ENCODE measurements around the gene MATCAP1. TPM values are rescaled to one million over a fixed set of nuclear protein-coding genes. Genes with fewer than 3 reads are reported as not detected.

MATCAP1 gene
- total and polyA plus RNA-seq, 10 of the 15 experiments (the other 5 are each of a cell fraction or from before 2014, with no cell fraction given), result 2.8 to 25.8 (median 8.6) TPM

DNA sequence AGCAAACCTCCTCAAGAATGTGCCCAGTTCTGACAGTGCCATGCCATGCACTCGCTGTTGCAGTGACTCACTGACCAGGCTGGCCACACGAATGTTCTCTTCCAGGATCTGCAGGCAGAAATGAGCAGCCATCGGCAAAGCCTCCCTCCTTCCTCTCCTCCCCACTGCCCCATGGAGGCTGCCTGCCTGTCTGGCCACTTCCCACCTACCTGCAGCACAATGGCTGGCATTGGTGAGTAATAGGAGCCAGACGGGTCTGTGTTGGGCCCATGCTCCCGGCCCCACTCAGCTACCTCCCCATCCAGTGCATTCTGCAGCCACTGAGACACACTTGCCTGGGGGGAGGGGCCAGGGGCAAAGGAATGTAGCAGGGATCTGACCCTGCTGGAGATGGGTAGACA is 2.8 kb upstream of the MATCAP1 start:
- ChIA-PET CTCF (interaction anchor here (2.9 kb wide), 1 partner anchor 27 kb away, joined by 15 read pairs; the partner anchor contains the start of genes FBXL8 and TRADD), RAD21 (ENCODE audit: unreplicated experiment) (interaction anchor here (1.3 kb wide), 1 partner anchor 31 kb away, joined by 4 read pairs; no protein-coding TSS in a partner anchor), SMC1A (ENCODE audit: uncharacterized antibody, unreplicated experiment) (no interaction called here), POLR2A (no interaction called here)
- ATAC-seq, result no peak
- Histone ChIP-seq H3K4me3 (no peak overlapping the region), H3K9ac (ENCODE audit: control insufficient read depth, insufficient read depth, low read length) (no peak overlapping the region), H2AFZ (ENCODE audit: control insufficient read depth, low read depth, low read length) (no peak overlapping the region), H3K27me3 (replicated peaks in 1 of 2; ENCODE audit: control insufficient read depth in 2 of 2, insufficient read depth in 2 of 2, low read length in 1 of 2) (peaks cover 0 to 3% of the 10 kb centered on the region in 2 experiments; a peak in 2 of 4 replicates), H4K20me1 (ENCODE audit: control insufficient read depth, insufficient read depth) (no peaks in the 10 kb centered on the region), H3K27ac (ENCODE audit: control insufficient read depth, insufficient read depth) (no peak overlapping the region), H3K4me1 (ENCODE audit: control insufficient read depth, insufficient read depth, low read length) (peaks cover 7% of the 10 kb centered on the region), H3K9me3 (replicated peaks; ENCODE audit: control insufficient read depth, insufficient read depth, low read length) (no peaks in the 10 kb centered on the region), H3K4me2 (ENCODE audit: control insufficient read depth, insufficient read depth) (no peak overlapping the region), H3K79me2 (ENCODE audit: control insufficient read depth, insufficient read depth, low read length) (peaks cover 5% of the 10 kb centered on the region), H3K36me3 (ENCODE audit: control insufficient read depth in 2 of 2, insufficient read depth in 2 of 2, low read length in 1 of 2) (no peaks in the 10 kb centered on the region)
- in situ Hi-C loops (cut with MboI), result no loop called here
- BruUV-seq (replicated peaks), result no TSS peak
- WGBS (ENCODE audit: insufficient coverage, insufficient replicate concordance, low lambda C conversion rate, missing lambda C conversion rate), result 19% methylated on average over 5 of the region's 5 CpGs
- intact Hi-C loops (cut with micrococcal nuclease; ENCODE audit: unreplicated experiment), result no loop called here
- no peak for DNase-seq (ENCODE audit: low read depth, low spot score)
- FAIRE-seq, result no peak
- TF ChIP-seq MYB (IDR thresholded peaks at IDR 0.05; ENCODE audit: borderline replicate concordance, low read depth, low read length) (no peak), CHD2 (IDR thresholded peaks at IDR 0.05; ENCODE audit: borderline replicate concordance, low read depth, low read length) (no peak), RBBP5 (conservative IDR thresholded peaks at IDR 0.05) (no peak), SIX5 (IDR thresholded peaks at IDR 0.05; ENCODE audit: low read depth, low read length, severe bottlenecking) (no peak), NRF1 (conservative IDR thresholded peaks at IDR 0.05; ENCODE audit: low read depth, low read length) (no peak), MXI1 (IDR thresholded peaks at IDR 0.05; ENCODE audit: low read depth, low read length) (no peak), KLF5 (IDR thresholded peaks at IDR 0.05; ENCODE audit: partially characterized antibody) (no peak), NFIC (IDR thresholded peaks at IDR 0.05; ENCODE audit: low read depth, low read length) (no peak), CREB1 (IDR thresholded peaks at IDR 0.05; ENCODE audit: low read depth) (no peak), SUZ12 (IDR thresholded peaks at IDR 0.05; ENCODE audit: unreplicated experiment) (no peak), POLR2A (IDR thresholded peaks at IDR 0.05; ENCODE audit: low read depth, low read length) (no peak), SMAD5 (IDR thresholded peaks at IDR 0.05; ENCODE audit: low read depth) (no peak), NBN (IDR thresholded peaks at IDR 0.05) (no peak), IRF4 (IDR thresholded peaks at IDR 0.05; ENCODE audit: low read depth, low read length) (no peak), EGR1 (IDR thresholded peaks at IDR 0.05; ENCODE audit: borderline replicate concordance in 1 of 2, low read depth in 2 of 2, low read length in 2 of 2) (no peak), TBL1XR1 (IDR thresholded peaks at IDR 0.05; ENCODE audit: low read depth, low read length) (no peak)
- TF ChIP-seq, protein P1, sequence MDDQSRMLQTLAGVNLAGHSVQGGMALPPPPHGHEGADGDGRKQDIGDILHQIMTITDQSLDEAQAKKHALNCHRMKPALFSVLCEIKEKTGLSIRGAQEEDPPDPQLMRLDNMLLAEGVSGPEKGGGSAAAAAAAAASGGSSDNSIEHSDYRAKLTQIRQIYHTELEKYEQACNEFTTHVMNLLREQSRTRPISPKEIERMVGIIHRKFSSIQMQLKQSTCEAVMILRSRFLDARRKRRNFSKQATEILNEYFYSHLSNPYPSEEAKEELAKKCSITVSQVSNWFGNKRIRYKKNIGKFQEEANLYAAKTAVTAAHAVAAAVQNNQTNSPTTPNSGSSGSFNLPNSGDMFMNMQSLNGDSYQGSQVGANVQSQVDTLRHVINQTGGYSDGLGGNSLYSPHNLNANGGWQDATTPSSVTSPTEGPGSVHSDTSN (IDR thresholded peaks at IDR 0.05; ENCODE audit: insufficient replicate concordance, low read depth, low read length), result no peak
- TF ChIP-seq, protein P2, sequence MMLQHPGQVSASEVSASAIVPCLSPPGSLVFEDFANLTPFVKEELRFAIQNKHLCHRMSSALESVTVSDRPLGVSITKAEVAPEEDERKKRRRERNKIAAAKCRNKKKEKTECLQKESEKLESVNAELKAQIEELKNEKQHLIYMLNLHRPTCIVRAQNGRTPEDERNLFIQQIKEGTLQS (IDR thresholded peaks at IDR 0.05; ENCODE audit: borderline replicate concordance, extremely low read depth, low read depth, low read length), result no peak
- TF ChIP-seq, protein P3, sequence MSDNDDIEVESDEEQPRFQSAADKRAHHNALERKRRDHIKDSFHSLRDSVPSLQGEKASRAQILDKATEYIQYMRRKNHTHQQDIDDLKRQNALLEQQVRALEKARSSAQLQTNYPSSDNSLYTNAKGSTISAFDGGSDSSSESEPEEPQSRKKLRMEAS (IDR thresholded peaks at IDR 0.05; ENCODE audit: low read depth, low read length), result no peak
- TF ChIP-seq, protein P4, sequence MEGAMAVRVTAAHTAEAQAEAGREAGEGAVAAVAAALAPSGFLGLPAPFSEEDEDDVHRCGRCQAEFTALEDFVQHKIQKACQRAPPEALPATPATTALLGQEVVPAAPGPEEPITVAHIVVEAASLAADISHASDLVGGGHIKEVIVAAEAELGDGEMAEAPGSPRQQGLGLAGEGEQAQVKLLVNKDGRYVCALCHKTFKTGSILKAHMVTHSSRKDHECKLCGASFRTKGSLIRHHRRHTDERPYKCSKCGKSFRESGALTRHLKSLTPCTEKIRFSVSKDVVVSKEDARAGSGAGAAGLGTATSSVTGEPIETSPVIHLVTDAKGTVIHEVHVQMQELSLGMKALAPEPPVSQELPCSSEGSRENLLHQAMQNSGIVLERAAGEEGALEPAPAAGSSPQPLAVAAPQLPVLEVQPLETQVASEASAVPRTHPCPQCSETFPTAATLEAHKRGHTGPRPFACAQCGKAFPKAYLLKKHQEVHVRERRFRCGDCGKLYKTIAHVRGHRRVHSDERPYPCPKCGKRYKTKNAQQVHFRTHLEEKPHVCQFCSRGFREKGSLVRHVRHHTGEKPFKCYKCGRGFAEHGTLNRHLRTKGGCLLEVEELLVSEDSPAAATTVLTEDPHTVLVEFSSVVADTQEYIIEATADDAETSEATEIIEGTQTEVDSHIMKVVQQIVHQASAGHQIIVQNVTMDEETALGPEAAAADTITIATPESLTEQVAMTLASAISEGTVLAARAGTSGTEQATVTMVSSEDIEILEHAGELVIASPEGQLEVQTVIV (IDR thresholded peaks at IDR 0.05; ENCODE audit: borderline replicate concordance, partially characterized antibody), result no peak
